ENCODE measurements around the gene LCE7A.

Gene LCE7A, protein sequence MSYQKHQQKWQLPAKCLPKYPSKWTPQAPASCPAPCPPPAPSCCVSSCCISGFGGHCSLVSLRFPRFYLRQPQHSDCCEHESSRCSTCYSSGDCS

GRCh38 chr1:152859696-152860095 is at the start of gene LCE7A:
TSS of gene LCE7A (plus strand) at chr1:152859996. CDS start at chr1:152860698, 702 bp downstream.
- Histone ChIP-seq H3K9me2 (ENCODE audit: low read depth, low read length) (no peaks in the 10 kb centered on the region), H3K4me1 (ENCODE audit: insufficient read depth, low read length, severe bottlenecking) (no peaks in the 10 kb centered on the region), H3K4me3 (ENCODE audit: low read depth, low read length, poor library complexity, severe bottlenecking) (no peak within 1 kb of the TSS), H3K27ac (ENCODE audit: low read depth, low read length, poor library complexity, severe bottlenecking) (no peak within 1 kb of the TSS), H3K27me3 (ENCODE audit: insufficient read depth, low read length) (no peaks in the 10 kb centered on the region), H3K79me2 (ENCODE audit: insufficient read depth, low read length) (no peaks in the 10 kb centered on the region), H4K20me1 (ENCODE audit: insufficient read depth, low read length) (no peaks in the 10 kb centered on the region), H3K36me3 (ENCODE audit: insufficient read depth, low read length) (no peaks in the 10 kb centered on the region), H3K4me2 (ENCODE audit: low read length) (no peak within 1 kb of the TSS), H3K9me3 (ENCODE audit: low read length) (no peaks in the 10 kb centered on the region), H2AFZ (ENCODE audit: low read length) (no peak within 1 kb of the TSS), H3F3A (ENCODE audit: insufficient read depth, low read length) (no peaks in the 10 kb centered on the region), H3K9ac (ENCODE audit: low read length) (no peak within 1 kb of the TSS)
- no peak for TF ChIP-seq EZH2 (IDR thresholded peaks at IDR 0.05; ENCODE audit: borderline replicate concordance, low read length)
- no peak for TF ChIP-seq CTCF (IDR thresholded peaks at IDR 0.05; ENCODE audit: low read length)

DNA sequence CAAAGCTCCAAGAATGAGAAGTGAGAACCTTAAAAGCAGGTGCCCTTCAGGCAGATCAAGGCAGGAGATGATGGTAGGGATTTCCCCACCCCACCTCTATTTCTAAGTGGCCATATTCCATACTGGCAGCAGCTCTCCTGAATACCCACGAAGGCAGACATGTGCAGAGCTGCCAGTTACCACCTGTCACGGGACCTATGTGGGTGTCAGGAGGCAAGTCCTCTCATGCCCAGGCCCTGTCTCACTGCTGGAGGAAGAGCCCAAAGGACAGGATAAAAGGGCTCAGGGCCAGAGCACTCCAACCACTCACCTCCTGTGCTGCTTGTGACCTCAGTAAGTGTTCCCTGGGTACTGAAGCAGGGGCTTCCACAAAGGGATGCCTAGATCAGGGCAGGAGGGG is 48.7 kb upstream of the LCE7A start:
- TF ChIP-seq CTCF (IDR thresholded peaks at IDR 0.05; ENCODE audit: low read length) (no peak), EZH2 (IDR thresholded peaks at IDR 0.05; ENCODE audit: borderline replicate concordance, low read length) (no peak)
- H3K79me2 ChIP-seq (ENCODE audit: insufficient read depth, low read length), result no peaks in the 10 kb centered on the region
- H3K4me2 ChIP-seq (ENCODE audit: low read length), result no peak overlapping the region
- H4K20me1 ChIP-seq (ENCODE audit: insufficient read depth, low read length), result no peaks in the 10 kb centered on the region
- no peaks in the 10 kb centered on the region for H3K27me3 ChIP-seq (ENCODE audit: insufficient read depth, low read length)
- H3K27ac ChIP-seq (ENCODE audit: low read depth, low read length, poor library complexity, severe bottlenecking), result no peak overlapping the region
- H3K4me3 ChIP-seq (ENCODE audit: low read depth, low read length, poor library complexity, severe bottlenecking), result no peak overlapping the region
- H2AFZ ChIP-seq (ENCODE audit: low read length), result no peak overlapping the region
- H3K36me3 ChIP-seq (ENCODE audit: insufficient read depth, low read length), result no peaks in the 10 kb centered on the region
- no peaks in the 10 kb centered on the region for H3F3A ChIP-seq (ENCODE audit: insufficient read depth, low read length)
- no peak overlapping the region for H3K9ac ChIP-seq (ENCODE audit: low read length)
- no peaks in the 10 kb centered on the region for H3K9me2 ChIP-seq (ENCODE audit: low read depth, low read length)
- no peaks in the 10 kb centered on the region for H3K4me1 ChIP-seq (ENCODE audit: insufficient read depth, low read length, severe bottlenecking)
- H3K9me3 ChIP-seq (ENCODE audit: low read length), result no peaks in the 10 kb centered on the region

DNA sequence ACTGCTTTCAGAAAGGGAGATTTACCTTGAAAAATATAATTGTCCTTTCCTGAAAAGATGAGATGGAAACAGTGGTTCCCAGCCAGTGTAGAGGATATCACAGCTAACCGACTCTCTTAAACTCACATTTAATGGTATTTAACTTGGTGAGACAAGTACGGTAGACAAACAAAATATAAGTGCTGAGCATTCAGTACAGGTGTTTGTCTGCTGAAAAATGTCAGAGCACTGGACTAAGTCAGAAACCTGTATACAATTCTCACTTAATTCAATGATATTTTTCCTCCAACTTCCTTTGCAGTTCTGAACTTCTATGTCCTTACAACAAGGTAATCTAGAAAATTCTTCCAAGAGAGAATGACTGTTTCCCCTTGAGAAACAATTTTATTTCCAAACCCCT is 48.1 kb upstream of the LCE7A start, which contains the start of gene LCE1B:
TSS of gene LCE1B (plus strand) at position 301 of the 400 bp plus-strand sequence. CDS start 476 bp downstream, outside the sequence.
- no peaks in the 10 kb centered on the region for H3F3A ChIP-seq (ENCODE audit: insufficient read depth, low read length)
- H3K9me2 ChIP-seq (ENCODE audit: low read depth, low read length), result no peaks in the 10 kb centered on the region
- no peak within 1 kb of the TSS for H3K9ac ChIP-seq (ENCODE audit: low read length)
- H3K27me3 ChIP-seq (ENCODE audit: insufficient read depth, low read length), result no peaks in the 10 kb centered on the region
- no peaks in the 10 kb centered on the region for H4K20me1 ChIP-seq (ENCODE audit: insufficient read depth, low read length)
- no peaks in the 10 kb centered on the region for H3K36me3 ChIP-seq (ENCODE audit: insufficient read depth, low read length)
- no peaks in the 10 kb centered on the region for H3K9me3 ChIP-seq (ENCODE audit: low read length)
- no peaks in the 10 kb centered on the region for H3K4me1 ChIP-seq (ENCODE audit: insufficient read depth, low read length, severe bottlenecking)
- H3K4me3 ChIP-seq (ENCODE audit: low read depth, low read length, poor library complexity, severe bottlenecking), result no peak within 1 kb of the TSS
- H2AFZ ChIP-seq (ENCODE audit: low read length), result no peak within 1 kb of the TSS
- H3K4me2 ChIP-seq (ENCODE audit: low read length), result no peak within 1 kb of the TSS
- no peak within 1 kb of the TSS for H3K27ac ChIP-seq (ENCODE audit: low read depth, low read length, poor library complexity, severe bottlenecking)
- TF ChIP-seq EZH2 (IDR thresholded peaks at IDR 0.05; ENCODE audit: borderline replicate concordance, low read length) (no peak), CTCF (IDR thresholded peaks at IDR 0.05; ENCODE audit: low read length) (no peak)
- H3K79me2 ChIP-seq (ENCODE audit: insufficient read depth, low read length), result no peaks in the 10 kb centered on the region

Measured in OCI-LY1 (cell line).